GM19023 (cell line): ENCODE results near the gene COX8A.

Experiments
- ATAC-seq: cut with Tn5 transposase; IDR thresholded peaks from one replicate; pipeline ENCODE4 v1.9.1; 2021; ENCODE audit warnings: mild to moderate bottlenecking, moderate library complexity; ENCODE audit not compliant: unreplicated experiment

COX8A gene

DNA sequence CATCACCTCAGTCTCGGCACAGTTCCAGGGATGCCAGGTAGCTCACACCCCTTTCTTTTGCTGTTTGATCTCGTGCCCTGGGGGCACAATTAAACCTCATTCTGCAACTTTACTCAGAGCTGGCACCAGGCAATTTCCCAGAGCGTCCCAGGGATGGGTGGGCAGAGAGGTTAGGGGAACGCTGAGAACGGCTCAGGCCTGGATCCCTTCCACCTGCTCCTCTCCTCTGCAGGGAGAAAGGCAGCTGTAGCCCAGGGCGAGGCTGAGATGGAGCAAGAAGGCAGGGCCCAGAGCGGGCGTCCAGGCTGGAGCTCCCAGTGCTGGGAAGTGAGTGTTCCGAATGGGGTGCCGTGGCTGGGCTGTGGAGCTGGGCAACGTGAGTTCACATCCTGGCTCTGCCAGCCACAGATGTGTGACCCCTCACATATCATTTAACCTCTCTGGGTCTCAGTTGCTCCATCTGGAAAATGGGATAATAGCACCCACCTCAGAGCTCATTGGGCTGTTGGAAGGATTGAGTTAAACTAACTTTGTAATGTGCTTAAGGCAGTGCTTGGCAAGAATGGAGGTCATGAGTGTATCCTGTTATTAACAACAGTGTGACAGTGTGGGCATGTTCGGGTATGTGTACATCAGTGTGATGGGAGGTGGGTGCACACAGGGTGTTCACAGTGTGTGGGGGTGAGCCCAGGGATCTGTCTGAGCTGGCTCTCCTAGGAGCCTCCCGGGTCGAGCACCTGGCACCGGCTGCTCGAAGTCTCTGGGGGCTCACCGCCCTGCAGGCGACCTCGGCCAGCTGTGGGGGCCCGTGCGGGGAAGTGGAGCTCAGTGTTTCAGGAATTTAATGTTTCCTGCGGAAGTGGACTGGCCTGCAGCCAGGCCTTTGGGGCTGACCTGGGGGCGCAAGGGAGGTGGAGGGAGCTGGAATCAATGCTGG, 27.3 kb downstream of the COX8A start:
- ATAC-seq = no peak

DNA sequence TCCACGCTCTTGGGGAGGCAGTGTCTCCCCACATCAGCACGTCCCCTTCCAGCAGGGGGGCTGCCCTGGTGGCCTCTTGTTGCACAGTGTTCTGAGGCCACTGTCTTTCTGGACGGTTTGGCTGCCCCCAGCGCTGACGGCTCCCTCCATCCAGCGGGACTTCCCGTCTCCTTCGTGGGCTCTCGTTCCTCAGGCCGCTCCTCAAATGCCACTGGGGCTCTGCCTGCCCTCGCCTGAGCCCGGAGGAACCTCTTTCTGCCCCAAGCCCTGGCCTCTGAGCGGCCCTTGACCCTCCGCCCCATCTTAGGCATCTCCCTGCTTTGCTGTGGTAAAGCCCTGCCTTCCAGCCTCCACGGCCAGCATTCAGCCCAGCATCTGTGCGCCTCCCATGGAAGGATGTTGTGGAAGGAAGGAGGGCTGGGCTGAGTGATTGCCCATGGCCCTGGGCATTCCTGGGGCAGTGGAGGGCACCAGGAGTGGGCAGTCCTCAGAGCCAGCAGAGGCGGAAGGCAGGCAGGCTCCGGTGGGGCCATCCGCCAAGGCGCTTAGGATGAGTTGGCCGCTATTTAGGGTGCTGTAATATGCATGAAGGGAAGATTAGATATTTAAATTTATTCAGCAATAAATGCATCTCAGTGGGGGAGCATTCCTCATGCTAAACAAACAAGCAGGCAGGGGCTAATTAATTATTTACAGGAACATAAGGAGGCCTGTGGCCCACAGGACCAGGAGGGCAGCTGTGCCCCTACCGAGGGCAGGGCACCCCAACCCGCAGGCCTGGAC, 29.6 kb downstream of the COX8A start:
- ATAC-seq = no peak

DNA sequence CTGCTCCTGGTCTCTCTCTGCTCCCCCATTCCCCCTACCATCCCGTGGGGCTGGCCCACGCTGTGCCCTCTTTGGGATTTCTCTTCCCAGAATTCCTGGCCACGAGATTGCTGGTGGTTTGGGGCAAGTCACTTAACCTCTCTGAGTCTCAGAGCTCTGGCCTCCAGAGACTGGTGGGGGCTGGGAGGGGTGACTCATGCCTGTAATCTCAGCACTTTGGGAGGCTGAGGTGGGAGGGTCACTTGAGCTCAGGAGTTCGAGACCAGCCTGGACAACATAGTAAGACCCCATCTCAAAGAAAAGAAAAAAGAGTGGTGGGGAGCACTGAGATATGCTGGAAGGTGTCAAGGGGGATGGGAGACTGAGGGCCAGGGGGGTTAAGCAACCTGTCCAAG, 30.2 kb downstream of the COX8A start:
- no peak for ATAC-seq

DNA sequence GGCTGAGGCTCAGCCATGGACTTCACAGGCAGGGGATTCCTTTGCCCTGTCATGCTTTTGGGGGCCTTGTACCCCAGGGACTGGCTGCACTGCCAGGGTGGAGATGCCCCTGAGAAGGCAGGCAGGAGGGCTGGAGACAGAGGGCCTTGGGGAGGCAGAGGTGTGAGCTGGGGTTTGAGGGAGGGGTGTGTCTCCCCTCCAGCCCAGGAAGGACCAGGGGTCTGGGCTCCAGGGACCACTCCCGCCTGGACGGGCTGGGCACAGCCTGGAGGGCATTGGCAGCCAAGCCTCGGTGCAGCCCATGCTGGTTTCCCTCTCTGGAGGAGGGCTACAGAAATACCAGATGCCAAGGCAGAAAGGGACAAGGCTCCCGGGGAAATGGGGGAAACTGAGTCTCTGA, 31.3 kb downstream of the COX8A start:
- no peak for ATAC-seq

DNA sequence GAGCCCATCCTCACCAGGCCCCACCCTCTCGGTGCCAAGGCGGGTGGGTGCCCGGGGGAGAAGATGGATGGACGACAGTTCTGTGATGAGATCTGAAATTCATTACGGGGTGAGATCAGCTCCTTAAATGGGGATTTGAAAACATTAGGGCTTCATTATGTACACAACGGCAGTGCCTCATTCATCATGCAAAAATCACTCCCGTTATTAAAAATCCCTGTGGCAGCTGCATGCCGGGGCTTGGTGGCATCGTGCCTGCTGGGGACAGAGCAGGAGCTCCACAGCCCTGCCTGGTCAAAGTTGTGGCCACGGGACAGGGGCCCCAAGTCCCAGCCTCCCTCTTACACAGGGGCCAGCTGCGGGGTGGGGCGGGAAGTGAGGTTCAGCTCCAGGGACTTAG, 32.0 kb downstream of the COX8A start:
- ATAC-seq = no peak

DNA sequence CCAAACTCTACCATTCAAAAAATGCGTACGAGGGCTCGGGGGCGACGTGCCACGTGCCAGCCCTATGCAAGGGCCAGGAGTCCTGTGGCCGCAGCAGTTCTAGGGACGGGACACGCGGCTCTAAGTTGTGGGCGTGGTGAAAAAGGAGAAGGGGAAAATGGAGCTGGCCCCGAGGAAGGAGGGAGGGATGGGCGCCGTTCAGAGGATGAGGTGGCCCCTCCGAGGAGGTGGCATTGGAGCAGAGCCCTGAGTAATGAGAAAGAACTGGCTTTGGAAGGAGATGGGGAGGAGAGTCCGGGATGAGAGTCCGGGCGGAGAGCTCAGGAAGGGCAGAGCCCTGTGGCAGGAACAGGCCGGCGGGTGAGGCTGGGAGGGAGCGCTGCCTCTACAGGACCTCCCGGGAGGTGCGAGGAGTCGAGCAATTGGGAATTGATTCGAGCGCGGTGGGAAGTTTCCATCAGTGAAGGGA, 32.8 kb downstream of the COX8A start:
- no peak for ATAC-seq

DNA sequence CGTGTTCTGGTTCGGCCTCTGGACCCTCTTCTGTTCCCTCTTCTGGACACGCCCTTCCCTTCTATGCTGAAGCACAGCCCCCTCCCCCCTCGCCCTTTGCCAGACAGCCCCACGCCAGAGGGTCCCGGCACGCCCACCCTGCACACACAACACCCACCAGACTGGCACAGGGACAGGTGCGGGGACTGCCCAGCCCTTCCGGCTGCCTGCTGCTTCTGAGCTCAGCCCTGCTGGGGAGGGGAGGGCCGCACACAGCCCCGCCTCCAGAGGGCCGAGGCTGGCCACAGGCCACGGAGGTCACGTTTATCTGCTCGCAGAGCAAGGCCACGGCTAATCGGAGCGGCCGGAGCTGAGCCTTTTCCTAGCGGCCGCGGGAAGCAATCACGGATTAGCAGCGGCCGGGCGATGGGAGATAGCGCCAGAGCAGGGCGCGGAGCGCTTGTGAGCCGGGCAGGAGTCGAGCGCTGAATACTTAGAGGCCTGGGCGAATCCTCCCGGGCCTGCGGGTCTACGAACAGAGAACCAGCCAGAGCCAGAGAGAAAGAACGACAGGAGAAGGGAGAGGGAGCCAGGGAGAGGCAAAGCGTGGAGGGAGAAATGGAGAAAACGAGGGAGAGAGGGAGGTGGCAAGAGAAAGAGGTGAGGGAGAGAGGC, 33.3 kb downstream of the COX8A start:
- no peak for ATAC-seq

DNA sequence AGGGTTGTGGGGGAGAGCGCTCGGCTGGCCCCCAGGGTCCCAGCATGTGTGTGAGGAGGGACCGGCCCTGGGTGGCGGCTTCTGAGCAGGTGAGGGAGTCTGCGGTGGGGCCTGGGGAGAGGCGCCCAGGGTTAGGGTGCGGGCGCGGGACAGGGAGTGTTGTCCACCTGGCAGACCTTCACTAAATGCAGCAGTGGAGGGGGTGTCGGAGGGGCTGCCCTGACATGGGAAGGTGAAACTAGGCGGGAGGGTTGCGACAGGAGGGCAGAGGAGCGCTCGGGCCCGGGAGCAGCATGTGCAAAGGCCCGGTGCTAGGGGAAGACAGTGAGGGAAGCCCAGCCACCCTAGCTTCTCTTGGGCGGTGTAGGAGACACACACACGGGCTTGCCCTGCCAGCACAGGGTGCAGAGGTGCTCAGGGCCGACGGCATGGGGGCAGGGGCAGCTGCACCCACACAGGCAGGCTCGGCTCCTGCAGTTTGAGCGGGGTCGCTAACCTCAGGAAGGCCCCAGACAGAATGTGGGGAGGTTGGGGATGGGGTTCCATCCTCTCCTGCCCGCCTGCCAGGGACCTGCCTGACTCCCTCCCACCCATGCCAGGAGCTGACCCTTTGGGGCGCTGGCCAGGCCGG, 34.0 kb downstream of the COX8A start:
- ATAC-seq = no peak

DNA sequence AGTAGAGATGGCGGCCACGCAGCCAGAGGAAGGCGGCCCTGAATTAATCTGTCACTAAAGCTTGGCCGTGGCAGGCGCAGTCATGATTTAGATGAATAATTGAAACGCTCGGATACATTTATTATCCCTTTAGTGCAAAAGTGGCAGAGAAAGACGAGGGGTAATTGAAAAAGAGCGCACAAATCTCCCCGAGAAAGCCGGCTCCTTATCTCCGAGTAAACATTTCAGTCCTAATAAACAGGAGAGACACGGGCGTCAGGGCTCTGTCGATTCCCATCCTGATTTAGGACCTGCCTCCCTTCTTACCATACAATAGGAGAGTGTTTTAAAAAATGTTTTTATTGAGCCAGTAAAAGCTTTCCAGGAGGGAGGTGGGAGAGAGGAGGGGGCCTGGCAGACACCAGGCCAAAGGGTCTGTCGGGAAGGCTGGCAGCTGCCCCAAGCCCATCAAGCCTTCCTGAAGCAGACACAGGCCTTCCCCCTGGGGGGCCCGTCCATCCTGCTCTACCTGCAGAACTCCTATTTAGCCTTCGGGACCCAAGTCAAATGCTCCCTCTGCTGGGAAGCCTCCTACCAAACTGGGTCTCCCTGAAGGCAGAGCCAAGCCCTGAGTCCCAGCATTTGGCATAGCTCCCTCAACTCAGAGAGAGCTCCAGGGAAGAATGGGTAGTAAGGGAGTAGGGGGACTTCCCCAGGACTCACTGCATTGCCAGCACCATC, 34.7 kb downstream of the COX8A start:
- ATAC-seq = no peak

DNA sequence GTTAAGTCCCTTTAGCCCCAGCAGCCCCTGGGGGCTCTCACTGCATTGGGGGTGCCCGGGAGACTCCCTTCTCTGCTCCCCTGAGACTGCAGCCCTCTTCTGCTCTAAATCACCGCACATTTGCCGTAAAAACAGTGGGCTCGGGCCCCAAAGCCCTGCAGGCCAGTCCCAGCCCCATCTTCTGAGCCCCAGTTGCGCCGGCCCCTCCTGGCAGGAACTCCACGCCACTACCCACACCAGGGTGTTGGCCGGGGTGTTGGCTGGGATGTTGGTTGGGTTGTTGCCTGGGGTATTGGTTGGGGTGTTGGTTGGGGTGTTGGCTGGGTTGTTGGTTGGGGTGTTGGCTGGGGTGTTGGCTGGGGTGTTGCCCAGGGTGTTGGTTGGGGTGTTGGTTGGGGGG, 35.3 kb downstream of the COX8A start:
- no peak for ATAC-seq

DNA sequence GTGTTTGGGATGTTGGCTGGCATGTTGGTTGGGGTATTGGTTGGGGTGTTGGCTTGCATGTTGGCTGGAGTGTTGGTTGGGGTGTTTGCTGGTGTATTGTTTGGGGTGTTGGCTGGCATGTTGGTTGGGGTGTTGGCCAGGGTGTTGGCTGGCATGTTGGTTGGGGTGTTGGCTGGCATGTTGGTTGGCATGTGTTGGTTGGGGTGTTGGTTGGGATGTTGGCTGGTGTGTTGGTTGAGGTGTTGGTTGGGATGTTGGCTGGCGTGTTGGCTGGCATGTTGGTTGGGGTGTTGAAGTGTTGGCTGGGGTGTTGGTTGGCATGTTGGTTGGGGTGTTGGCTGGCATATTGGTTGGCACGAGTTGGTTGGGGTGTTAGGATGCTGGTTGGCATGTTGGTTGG, 36.4 kb downstream of the COX8A start:
- ATAC-seq = no peak

DNA sequence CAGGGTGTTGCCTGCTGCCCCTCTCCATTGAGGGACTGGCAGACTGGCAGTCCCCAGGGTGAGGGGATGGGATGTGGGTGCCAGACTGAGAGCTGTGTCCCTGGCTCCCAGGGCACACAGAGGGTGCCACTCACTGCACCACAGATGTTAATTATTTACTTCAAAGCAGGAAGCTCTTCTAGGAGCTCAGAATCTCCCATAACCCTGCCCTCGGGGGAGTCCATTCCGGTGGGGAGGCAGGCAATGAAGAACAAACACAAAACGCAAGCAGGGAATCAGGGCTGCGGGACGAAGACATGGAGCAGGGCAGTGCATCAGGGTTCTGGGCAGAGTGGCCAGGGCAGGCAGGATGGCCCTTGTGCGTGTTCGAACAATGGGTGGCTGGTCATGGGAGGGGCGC, 37.0 kb downstream of the COX8A start:
- ATAC-seq = no peak

DNA sequence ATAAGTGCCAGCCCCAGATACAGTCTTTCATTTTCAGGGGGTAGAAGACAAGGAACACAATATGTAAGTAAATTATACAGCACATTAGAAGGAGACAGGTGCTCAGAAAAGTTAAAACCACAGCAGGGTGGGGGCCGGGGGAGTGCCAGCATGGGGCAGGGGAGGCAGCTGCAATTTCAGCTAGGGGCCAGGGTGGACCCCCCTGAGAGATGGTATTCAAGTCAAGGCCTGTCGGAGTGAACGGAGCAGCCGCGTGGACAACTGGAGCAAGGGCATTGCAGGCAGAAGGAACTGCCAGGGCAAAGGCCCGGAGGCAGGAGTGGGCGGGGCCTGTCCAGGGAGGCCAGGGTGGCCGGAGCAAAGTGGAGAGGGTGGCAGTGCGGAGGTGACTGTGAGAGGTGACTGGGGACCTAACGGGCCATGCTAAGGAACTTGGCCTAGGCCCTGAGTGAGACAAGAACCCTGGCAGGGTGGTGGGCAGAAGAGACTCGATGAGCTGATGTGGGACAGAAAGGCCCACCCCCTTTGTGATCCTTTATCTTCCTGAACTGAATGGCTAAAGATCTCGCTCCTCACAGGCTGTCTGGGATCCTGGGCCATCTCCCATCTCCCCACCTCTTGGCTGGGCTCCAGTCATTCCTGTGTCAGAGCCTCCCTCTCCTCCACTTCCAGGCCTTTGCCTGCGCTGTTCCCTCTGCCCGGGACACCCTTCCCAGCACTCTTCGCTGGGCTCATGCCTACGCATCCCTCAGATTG, 38.9 kb downstream of the COX8A start:
- ATAC-seq = no peak

DNA sequence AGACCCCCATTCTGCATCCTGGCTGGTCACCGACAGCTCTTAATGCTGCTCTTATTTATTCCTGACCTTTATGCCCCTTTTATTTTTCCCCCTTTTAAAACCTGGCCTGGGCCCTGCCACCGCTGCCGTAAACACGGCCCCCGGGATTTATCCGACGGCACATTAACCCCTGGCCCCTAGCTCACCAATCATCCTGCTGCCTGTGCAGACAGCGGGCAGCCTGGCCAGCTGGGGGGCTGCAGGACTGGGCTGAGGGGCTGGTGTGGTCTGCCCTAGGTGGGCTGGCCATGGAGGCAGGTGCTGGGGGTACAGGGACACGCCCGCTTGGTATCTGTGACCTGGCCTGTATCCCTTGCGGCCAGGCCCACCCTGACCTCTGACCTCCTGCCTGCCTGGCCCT, 39.9 kb downstream of the COX8A start:
- ATAC-seq = no peak

DNA sequence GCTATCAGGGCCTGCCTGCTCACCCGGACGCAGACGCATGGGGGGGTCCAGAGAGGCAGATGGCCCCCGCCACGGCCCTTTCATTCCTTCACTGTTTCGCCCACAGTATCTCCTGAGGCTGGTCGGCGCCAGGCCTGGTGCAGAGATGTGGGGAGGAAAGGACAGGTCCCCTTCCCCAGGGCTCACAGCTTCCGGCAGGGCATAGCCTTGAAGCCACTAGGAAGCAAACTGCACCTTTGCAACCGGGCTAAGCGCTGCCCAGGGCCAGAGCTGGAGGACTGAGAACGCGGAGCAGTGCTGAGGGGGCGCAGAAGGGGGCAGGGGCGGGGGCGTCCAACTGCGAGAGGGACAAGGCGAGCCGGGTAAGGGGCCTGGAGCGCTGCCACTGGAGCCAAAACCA, 41.1 kb downstream of the COX8A start:
- ATAC-seq = no peak

DNA sequence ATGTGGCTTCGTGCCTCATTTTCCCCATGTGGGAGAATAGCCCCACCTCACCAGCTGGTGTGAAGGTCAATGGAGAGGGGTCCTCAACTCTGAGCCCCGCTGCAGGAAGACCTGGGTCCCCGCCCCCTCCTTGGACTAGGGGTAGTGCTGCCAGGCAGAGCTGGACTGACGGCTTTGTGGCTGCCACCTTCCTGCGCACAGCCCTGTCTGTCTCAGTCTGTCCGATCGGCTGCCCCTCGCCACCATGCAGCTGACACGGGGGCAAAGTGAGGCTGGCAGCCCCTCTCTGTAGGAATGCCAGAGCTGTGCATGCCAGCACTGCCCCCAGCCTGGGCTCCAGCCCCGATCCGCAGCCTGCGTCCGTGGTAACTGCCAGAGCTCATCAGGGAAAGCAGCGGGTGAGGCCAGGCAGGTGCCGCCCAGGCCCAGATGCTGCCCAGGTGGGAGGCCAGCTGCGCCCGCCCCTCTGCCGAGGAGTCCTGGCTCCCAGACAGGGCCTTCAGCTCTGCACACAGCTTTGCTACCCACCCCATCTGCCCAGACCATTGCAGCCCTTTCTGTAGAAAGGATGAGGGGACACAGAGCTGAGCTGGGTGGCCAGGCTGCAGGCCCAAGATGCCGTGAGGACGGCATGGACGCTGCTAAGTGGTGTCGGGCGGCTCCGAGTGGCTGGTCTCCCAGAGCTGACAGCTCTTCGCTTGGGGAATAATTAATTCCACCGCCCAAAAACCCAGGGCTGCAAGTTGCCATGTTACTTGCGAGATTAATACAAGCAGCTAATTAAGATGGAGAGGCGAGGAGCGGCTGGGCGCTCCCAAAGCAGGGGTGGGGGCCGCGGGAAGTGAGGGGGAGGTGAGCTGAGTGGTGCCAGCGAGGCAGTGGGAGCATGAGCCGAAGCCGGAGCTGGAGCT, 41.8 kb downstream of the COX8A start:
- no peak for ATAC-seq

DNA sequence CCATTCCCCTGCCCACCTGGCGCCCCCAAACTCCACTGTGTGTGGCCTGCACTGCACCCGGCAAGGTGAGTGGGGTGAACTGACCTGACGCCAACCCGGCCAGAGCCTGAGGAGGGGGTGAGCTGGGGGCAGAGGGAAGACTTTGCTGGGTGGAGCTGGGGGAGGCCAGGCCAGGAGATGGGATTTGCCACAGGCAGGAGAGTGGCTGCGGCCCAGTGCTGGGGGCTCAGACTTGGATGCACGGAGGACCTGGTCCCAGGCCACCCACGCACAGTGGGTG, 43.5 kb downstream of the COX8A start:
- no peak for ATAC-seq

DNA sequence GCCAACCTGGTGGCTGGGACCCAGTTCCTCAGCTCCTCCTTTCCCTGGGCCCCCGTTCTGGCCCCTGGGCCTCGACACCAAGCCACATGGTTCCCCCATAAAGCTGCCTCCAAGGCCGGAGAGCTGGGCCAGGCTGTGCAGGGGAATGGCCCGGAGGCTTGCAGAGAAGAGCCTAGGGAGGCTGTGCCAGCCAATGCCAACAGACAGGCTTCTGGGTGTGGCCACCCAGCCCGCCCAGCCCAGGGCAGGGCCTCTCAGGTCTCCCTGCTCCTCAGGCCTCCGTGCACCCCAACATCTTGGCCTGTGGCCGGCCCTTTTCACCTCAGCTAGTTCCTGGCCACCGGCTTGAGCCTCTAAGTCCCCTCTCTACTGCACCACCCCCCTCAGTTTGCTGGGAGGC, 43.9 kb downstream of the COX8A start:
- ATAC-seq = no peak
